Ascending aorta (tissue), 2 donors: ENCODE measurements around the gene ABCA13. TPM values are rescaled to one million over a fixed set of nuclear protein-coding genes. Genes with fewer than 3 reads are reported as not detected.
"Not testable (repeated sequence)": the region's sequence is repeated elsewhere in the genome, so short reads cannot be mapped to it uniquely, and the experiment has no call there.

Source experiments
- DNase-seq, 2 donors: peaks; one replicate each; pipeline ENCODE4 v3.0.0-alpha.2; 2019; ENCODE audit warnings: low spot score in 2 of 2
- H3K27ac ChIP-seq, 2 donors: fragments of 200-600 bp; sonication (generic); one replicate each; pipeline ENCODE4 v1.5.1; 2016 to 2017; ENCODE audit warnings: mild to moderate bottlenecking in 1 of 2
- H3K27me3 ChIP-seq: fragments of 200-600 bp; sonication (generic); one replicate; pipeline ENCODE4 v1.5.1; 2017
- H3K36me3 ChIP-seq, 2 donors: fragments of 200-600 bp; sonication (generic); one replicate each; pipeline ENCODE4 v1.5.1; 2016
- H3K4me1 ChIP-seq, 2 donors: fragments of 200-600 bp; sonication (generic); one replicate each; pipeline ENCODE4 v1.5.1; 2016 to 2017; ENCODE audit warnings: mild to moderate bottlenecking in 1 of 2
- H3K4me3 ChIP-seq, 2 donors: fragments of 200-600 bp; sonication (generic); one replicate each; pipeline ENCODE4 v1.5.1; 2016 to 2017; ENCODE audit warnings: mild to moderate bottlenecking in 1 of 2
- H3K9me3 ChIP-seq, 2 donors: fragments of 200-600 bp; sonication (generic); one replicate each; pipeline ENCODE4 v1.5.1; 2016
- CTCF ChIP-seq, 3 experiments: fragments of 200-600 bp in 2 of 3; fragments of 450-650 bp in 1 of 3; sonication (generic) in 2 of 3; IDR thresholded peaks; one replicate each; pipeline ENCODE4 v1.5.1; 2016 to 2019; ENCODE audit warnings: antibody characterized with exemption in 3 of 3, mild to moderate bottlenecking in 1 of 3, moderate library complexity in 1 of 3
- intact Hi-C: fragments of 100-400 bp; cut with DNase I; formaldehyde crosslinking; loops from one replicate; pipeline ENCODE4 v1.15.1; 2023
- total RNA-seq: library from RNA; depleted of rRNA; stranded (reverse); fragments of >200 nt; gene quantifications from one replicate; pipeline ENCODE4 v1.1.0, GENCODE V29; 2016

ABCA13 gene
- total RNA-seq, 1 donor from 2014 or later: not detected

GRCh38 chr7:48140001-48140681 is 31.1 kb upstream of the ABCA13 start:
- no peaks in the 10 kb centered on the region for H3K9me3 ChIP-seq
- no peak for DNase-seq
- H3K27ac ChIP-seq: no peak overlapping the region
- no peak for TF ChIP-seq CTCF (IDR thresholded peaks at IDR 0.05)
- H3K4me1 ChIP-seq: no peaks in the 10 kb centered on the region
- intact Hi-C loops: no loop called here
- H3K36me3 ChIP-seq: no peaks in the 10 kb centered on the region
- peak overlapping the region in 1 of 2 donors; percentile 16 for H3K4me3 ChIP-seq
- no peaks in the 10 kb centered on the region for H3K27me3 ChIP-seq

GRCh38 chr7:48141521-48141920 is 29.7 kb upstream of the ABCA13 start:
- no peak overlapping the region for H3K27ac ChIP-seq
- H3K27me3 ChIP-seq: no peaks in the 10 kb centered on the region
- intact Hi-C loops: no loop called here
- H3K36me3 ChIP-seq: no peaks in the 10 kb centered on the region
- H3K4me1 ChIP-seq: no peaks in the 10 kb centered on the region
- no peak for TF ChIP-seq CTCF (IDR thresholded peaks at IDR 0.05)
- H3K4me3 ChIP-seq: no peak overlapping the region
- no peaks in the 10 kb centered on the region for H3K9me3 ChIP-seq
- DNase-seq: no peak

GRCh38 chr7:48144291-48144768 is 26.9 kb upstream of the ABCA13 start:
- H3K27ac ChIP-seq: no peak overlapping the region
- no peak for DNase-seq
- intact Hi-C loops: no loop called here
- H3K4me3 ChIP-seq: no peak overlapping the region
- H3K4me1 ChIP-seq: no peaks in the 10 kb centered on the region
- H3K9me3 ChIP-seq: no peaks in the 10 kb centered on the region
- no peaks in the 10 kb centered on the region for H3K27me3 ChIP-seq
- TF ChIP-seq CTCF (IDR thresholded peaks at IDR 0.05): no peak
- no peaks in the 10 kb centered on the region for H3K36me3 ChIP-seq

GRCh38 chr7:48147078-48147591 is 24.1 kb upstream of the ABCA13 start:
- H3K36me3 ChIP-seq: no peaks in the 10 kb centered on the region
- H3K27ac ChIP-seq: no peak overlapping the region
- H3K4me3 ChIP-seq: no peak overlapping the region
- intact Hi-C loops: no loop called here
- TF ChIP-seq CTCF (IDR thresholded peaks at IDR 0.05): no peak
- H3K9me3 ChIP-seq: no peaks in the 10 kb centered on the region
- H3K4me1 ChIP-seq: no peaks in the 10 kb centered on the region
- H3K27me3 ChIP-seq: no peaks in the 10 kb centered on the region
- DNase-seq: no peak

- DNase-seq, H3K27ac ChIP-seq, H3K27me3 ChIP-seq, H3K4me1 ChIP-seq, intact Hi-C loops, H3K36me3 ChIP-seq, H3K9me3 ChIP-seq, H3K4me3 ChIP-seq: not testable (repeated sequence)
Measured at GRCh38 chr7:48147690-48148089, 23.6 kb upstream of the ABCA13 start.

- DNase-seq: no peak
- no peaks in the 10 kb centered on the region for H3K9me3 ChIP-seq
- intact Hi-C loops: no loop called here
- TF ChIP-seq CTCF (IDR thresholded peaks at IDR 0.05): no peak
- no peak overlapping the region for H3K4me3 ChIP-seq
- H3K27ac ChIP-seq: no peak overlapping the region
- no peaks in the 10 kb centered on the region for H3K36me3 ChIP-seq
- no peaks in the 10 kb centered on the region for H3K4me1 ChIP-seq
- no peaks in the 10 kb centered on the region for H3K27me3 ChIP-seq
Measured at GRCh38 chr7:48148311-48148710, 22.9 kb upstream of the ABCA13 start.
